Epithelial cell of esophagus (primary cell): ENCODE data around the gene GEMIN8.

Source experiments
- DNase-seq: peaks from one replicate; pipeline ENCODE4 v3.0.0; 2010; ENCODE audit warnings: low read depth
- H3K4me3 ChIP-seq: 2 replicates; pipeline ENCODE4 v1.5.1; 2011; ENCODE audit warnings: mild to moderate bottlenecking, low read length, control low read depth
- TF ChIP-seq, protein P1 (sequence below): IDR thresholded peaks from 2 replicates; pipeline ENCODE4 v1.5.1; 2011; ENCODE audit warnings: low read depth, mild to moderate bottlenecking, low read length, control low read depth, inconsistent platforms; ENCODE audit not compliant: insufficient read depth; ENCODE audit errors: missing control alignments

The GEMIN8 gene

DNA sequence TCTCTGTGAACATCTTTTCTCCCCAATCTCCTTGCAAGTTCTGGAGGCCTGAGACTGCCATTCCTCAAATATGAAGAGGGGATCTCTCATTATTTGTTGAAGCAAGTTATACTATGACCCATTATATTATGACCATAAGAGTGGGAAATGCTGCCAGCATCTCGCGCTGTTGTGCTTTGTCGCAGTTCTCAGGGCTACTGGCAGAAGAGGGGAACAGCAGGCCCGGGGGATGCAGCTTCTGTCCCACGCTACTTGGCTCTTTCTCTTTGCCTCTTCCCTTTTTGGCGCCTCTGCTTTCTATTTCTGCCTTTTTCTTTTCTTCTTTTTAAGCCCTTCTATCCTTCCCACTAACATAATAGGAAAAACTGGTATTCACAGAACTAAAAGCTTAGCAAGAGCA lies 64.2 kb downstream of the GEMIN8 start:
- DNase-seq, result no peak
- no peak overlapping the region for H3K4me3 ChIP-seq
- TF ChIP-seq, protein P1, sequence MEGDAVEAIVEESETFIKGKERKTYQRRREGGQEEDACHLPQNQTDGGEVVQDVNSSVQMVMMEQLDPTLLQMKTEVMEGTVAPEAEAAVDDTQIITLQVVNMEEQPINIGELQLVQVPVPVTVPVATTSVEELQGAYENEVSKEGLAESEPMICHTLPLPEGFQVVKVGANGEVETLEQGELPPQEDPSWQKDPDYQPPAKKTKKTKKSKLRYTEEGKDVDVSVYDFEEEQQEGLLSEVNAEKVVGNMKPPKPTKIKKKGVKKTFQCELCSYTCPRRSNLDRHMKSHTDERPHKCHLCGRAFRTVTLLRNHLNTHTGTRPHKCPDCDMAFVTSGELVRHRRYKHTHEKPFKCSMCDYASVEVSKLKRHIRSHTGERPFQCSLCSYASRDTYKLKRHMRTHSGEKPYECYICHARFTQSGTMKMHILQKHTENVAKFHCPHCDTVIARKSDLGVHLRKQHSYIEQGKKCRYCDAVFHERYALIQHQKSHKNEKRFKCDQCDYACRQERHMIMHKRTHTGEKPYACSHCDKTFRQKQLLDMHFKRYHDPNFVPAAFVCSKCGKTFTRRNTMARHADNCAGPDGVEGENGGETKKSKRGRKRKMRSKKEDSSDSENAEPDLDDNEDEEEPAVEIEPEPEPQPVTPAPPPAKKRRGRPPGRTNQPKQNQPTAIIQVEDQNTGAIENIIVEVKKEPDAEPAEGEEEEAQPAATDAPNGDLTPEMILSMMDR, result no peak

DNA sequence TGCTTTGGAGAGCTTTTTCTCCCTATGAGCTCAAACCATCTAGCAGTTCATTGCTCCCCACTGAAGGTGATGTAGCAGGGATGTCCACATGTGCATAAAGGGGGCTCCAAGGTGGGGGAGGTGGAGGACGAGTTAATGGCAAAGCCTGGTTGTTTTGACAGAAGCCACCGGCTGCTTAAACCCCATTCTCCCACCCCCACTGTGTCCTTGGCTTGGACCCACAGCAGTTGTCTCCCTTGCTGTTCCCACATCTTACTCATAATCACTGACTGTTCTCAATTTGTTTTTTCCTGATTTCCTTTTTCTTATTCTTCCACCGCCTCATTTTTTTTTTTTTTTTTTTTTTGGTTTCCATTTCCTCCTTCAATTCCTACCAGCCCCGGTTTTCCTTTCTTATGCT lies 72.7 kb downstream of the GEMIN8 start:
- DNase-seq, result no peak
- TF ChIP-seq, protein P1, result no peak
- H3K4me3 ChIP-seq, result no peak overlapping the region
